Right atrium auricular region (tissue), 2 donors: ENCODE measurements around the gene EPHB4. TPM values are rescaled to one million over a fixed set of nuclear protein-coding genes. Genes with fewer than 3 reads are reported as not detected.

Source experiments
- DNase-seq: peaks from one replicate; pipeline ENCODE4 v3.0.0-alpha.2; 2019; ENCODE audit warnings: low spot score
- H3K27ac ChIP-seq, 2 donors: fragments of 200-600 bp; sonication (generic); 1 replicate in 1 of 2; 2 replicates in 1 of 2; pipeline ENCODE4 v1.5.1; 2016 to 2019
- H3K27me3 ChIP-seq, 2 donors: fragments of 200-600 bp; sonication (generic); one replicate each; pipeline versions ENCODE4 v1.5.1 to v1.6.0; 2017 to 2019
- H3K36me3 ChIP-seq: fragments of 200-600 bp; sonication (generic); one replicate; pipeline ENCODE4 v1.5.1; 2016
- H3K4me1 ChIP-seq, 2 donors: fragments of 200-600 bp; sonication (generic); one replicate each; pipeline versions ENCODE4 v1.5.1 to v1.6.0; 2017 to 2019
- H3K4me3 ChIP-seq, 2 donors: fragments of 200-600 bp; sonication (generic); 1 replicate in 1 of 2; 2 replicates in 1 of 2; pipeline ENCODE4 v1.5.1; 2017 to 2019; ENCODE audit warnings: mild to moderate bottlenecking in 1 of 2, moderate library complexity in 1 of 2
- H3K9me3 ChIP-seq, 2 donors: fragments of 200-600 bp; sonication (generic); one replicate each; pipeline ENCODE4 v1.5.1; 2019
- total RNA-seq, 2 donors: library from RNA; depleted of rRNA; stranded (reverse); fragments of >200 nt; gene quantifications; one replicate each; pipeline ENCODE4 v1.1.0, GENCODE V29; 2016
- TF ChIP-seq, protein P1 (sequence below), 2 donors: fragments of 200-600 bp; sonication (generic); IDR thresholded peaks; one replicate each; pipeline ENCODE4 v1.5.1; 2019; ENCODE audit warnings: antibody characterized with exemption in 2 of 2

Gene EPHB4
- total RNA-seq, 2 donors from 2014 or later: 25.0 to 64.6 TPM

DNA sequence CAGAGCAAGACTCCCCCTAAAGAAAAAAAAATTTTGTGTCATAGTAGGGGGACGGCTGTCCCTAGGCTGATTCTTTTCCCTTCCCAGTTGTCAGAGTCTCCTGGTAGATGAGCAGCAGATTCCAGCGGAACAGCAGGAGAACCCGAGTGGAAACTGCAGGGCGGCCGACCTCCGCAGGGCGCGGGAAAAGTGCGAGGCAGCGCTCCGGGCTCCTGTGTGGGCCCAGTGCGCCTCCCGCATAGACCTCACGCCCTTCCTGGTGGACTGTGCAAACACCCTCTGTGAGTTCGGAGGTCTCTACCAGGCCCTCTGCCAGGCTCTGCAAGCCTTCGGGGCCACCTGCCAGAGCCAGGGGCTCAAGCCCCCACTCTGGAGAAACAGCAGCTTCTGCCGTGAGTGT lies 48.0 kb downstream of the EPHB4 start:
- H3K27me3 ChIP-seq: no peaks in the 10 kb centered on the region
- TF ChIP-seq, protein P1, sequence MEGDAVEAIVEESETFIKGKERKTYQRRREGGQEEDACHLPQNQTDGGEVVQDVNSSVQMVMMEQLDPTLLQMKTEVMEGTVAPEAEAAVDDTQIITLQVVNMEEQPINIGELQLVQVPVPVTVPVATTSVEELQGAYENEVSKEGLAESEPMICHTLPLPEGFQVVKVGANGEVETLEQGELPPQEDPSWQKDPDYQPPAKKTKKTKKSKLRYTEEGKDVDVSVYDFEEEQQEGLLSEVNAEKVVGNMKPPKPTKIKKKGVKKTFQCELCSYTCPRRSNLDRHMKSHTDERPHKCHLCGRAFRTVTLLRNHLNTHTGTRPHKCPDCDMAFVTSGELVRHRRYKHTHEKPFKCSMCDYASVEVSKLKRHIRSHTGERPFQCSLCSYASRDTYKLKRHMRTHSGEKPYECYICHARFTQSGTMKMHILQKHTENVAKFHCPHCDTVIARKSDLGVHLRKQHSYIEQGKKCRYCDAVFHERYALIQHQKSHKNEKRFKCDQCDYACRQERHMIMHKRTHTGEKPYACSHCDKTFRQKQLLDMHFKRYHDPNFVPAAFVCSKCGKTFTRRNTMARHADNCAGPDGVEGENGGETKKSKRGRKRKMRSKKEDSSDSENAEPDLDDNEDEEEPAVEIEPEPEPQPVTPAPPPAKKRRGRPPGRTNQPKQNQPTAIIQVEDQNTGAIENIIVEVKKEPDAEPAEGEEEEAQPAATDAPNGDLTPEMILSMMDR (IDR thresholded peaks at IDR 0.05): no peak
- H3K4me3 ChIP-seq: no peak overlapping the region

GRCh38 chr7:100778061-100778621 lies 49.2 kb downstream of the EPHB4 start:
- H3K36me3 ChIP-seq: no peaks in the 10 kb centered on the region
- H3K4me1 ChIP-seq: no peaks in the 10 kb centered on the region
- no peak overlapping the region for H3K4me3 ChIP-seq
- TF ChIP-seq, protein P1 (IDR thresholded peaks at IDR 0.05): no peak
- no peaks in the 10 kb centered on the region for H3K27me3 ChIP-seq
- H3K9me3 ChIP-seq: peaks cover 0 to 4% of the 10 kb centered on the region in 2 donors
- H3K27ac ChIP-seq: no peak overlapping the region
- DNase-seq: no peak

More for the DNA sequence above, 48.0 kb downstream of the EPHB4 start:
- H3K36me3 ChIP-seq: no peaks in the 10 kb centered on the region
- peaks cover 0 to 14% of the 10 kb centered on the region in 2 donors for H3K9me3 ChIP-seq
- H3K4me1 ChIP-seq: no peaks in the 10 kb centered on the region
- no peak for DNase-seq
- no peak overlapping the region for H3K27ac ChIP-seq

- no peaks in the 10 kb centered on the region for H3K36me3 ChIP-seq
- TF ChIP-seq, protein P1 (IDR thresholded peaks at IDR 0.05): no peak
- H3K27ac ChIP-seq: no peak overlapping the region
- DNase-seq: no peak
- no peaks in the 10 kb centered on the region for H3K4me1 ChIP-seq
- no peaks in the 10 kb centered on the region for H3K27me3 ChIP-seq
- no peaks in the 10 kb centered on the region for H3K9me3 ChIP-seq
- H3K4me3 ChIP-seq: no peak overlapping the region
Observed at GRCh38 chr7:100773491-100773890, 53.8 kb downstream of the EPHB4 start.

- Histone ChIP-seq H3K27me3 (no peaks in the 10 kb centered on the region), H3K9me3 (no peaks in the 10 kb centered on the region), H3K4me1 (no peaks in the 10 kb centered on the region), H3K36me3 (no peaks in the 10 kb centered on the region), H3K4me3 (no peak overlapping the region), H3K27ac (no peak overlapping the region)
- TF ChIP-seq, protein P1 (IDR thresholded peaks at IDR 0.05): no peak
- DNase-seq: no peak
Observed at GRCh38 chr7:100768784-100769183, 58.5 kb downstream of the EPHB4 start.

DNA sequence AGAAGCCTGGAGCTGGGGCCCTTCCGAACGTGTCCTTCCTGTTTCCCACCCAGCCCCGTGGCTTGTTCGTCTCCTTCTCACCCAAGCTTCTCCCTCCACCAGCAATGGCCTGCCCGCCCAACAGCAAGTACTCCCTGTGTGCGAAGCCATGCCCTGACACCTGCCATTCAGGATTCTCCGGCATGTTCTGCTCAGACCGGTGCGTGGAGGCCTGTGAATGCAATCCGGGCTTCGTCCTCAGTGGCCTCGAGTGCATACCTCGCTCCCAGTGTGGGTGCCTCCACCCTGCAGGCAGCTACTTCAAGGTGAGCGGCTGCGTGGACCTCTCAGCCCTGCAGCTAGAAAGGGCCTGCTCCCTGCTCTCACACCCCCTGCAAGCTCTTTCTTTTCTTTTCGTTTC lies 62.1 kb downstream of the EPHB4 start:
- H3K27me3 ChIP-seq: no peaks in the 10 kb centered on the region
- no peak overlapping the region for H3K27ac ChIP-seq
- no peaks in the 10 kb centered on the region for H3K36me3 ChIP-seq
- TF ChIP-seq, protein P1 (IDR thresholded peaks at IDR 0.05): no peak
- H3K4me3 ChIP-seq: no peak overlapping the region
- no peaks in the 10 kb centered on the region for H3K4me1 ChIP-seq
- no peaks in the 10 kb centered on the region for H3K9me3 ChIP-seq
- no peak for DNase-seq

GRCh38 chr7:100764841-100765240 lies 62.5 kb downstream of the EPHB4 start:
- Histone ChIP-seq H3K36me3 (no peaks in the 10 kb centered on the region), H3K4me1 (no peaks in the 10 kb centered on the region), H3K27me3 (no peaks in the 10 kb centered on the region), H3K4me3 (no peak overlapping the region), H3K9me3 (no peaks in the 10 kb centered on the region), H3K27ac (no peak overlapping the region)
- TF ChIP-seq, protein P1 (IDR thresholded peaks at IDR 0.05): no peak
- DNase-seq: no peak
